ENCODE data around the gene NUDT2. TPM values are rescaled to one million over a fixed set of nuclear protein-coding genes. Genes with fewer than 3 reads are reported as not detected.

NUDT2 gene
- total and polyA plus RNA-seq, 2 of the 4 experiments (the other 2 are of a cell fraction) = 36.6 to 45.0 TPM

GRCh38 chr9:34392511-34392910, 63.1 kb downstream of the NUDT2 start:
- no TSS peak for BruUV-seq (replicated peaks)
- dilution Hi-C loops (cut with HindIII; ENCODE audit: low sequenced_read_pairs, unreplicated experiment) = no loop called here
- in situ Hi-C loops (cut with MboI; ENCODE audit: low sequenced_read_pairs) = no loop called here

More at GRCh38 chr9:34392511-34392910, 63.1 kb downstream of the NUDT2 start:
- Histone ChIP-seq H4K8ac (ENCODE audit: low read depth in 2 of 2, low read length in 2 of 2) (no peak overlapping the region), H2BK15ac (ENCODE audit: low read depth, low read length) (no peak overlapping the region), H3K18ac (ENCODE audit: low read depth, low read length) (no peak overlapping the region), H3K14ac (replicated peaks; ENCODE audit: low read depth, low read length) (no peak overlapping the region), H3K4me1 (ENCODE audit: control insufficient read depth, insufficient read depth, low read length) (no peaks in the 10 kb centered on the region; the same call in 1 of the 2 replicates), H3K36me3 (ENCODE audit: control insufficient read depth, insufficient read depth, low read length) (peaks cover 6% of the 10 kb centered on the region), H3K56ac (ENCODE audit: extremely low read depth, insufficient read depth, low read length) (no peak overlapping the region), H3K4me3 (ENCODE audit: insufficient read depth, low read depth, low read length) (no peak overlapping the region), H3K27me3 (ENCODE audit: control insufficient read depth, insufficient read depth, low read length) (no peaks in the 10 kb centered on the region), H2BK20ac (ENCODE audit: low read depth, low read length) (no peak overlapping the region), H4K20me1 (ENCODE audit: insufficient read depth, low read length) (no peaks in the 10 kb centered on the region), H4K91ac (ENCODE audit: insufficient read depth, low read depth, low read length) (no peak overlapping the region), H3K9ac (ENCODE audit: low read depth, low read length) (no peak overlapping the region), H3K9me3 (ENCODE audit: control insufficient read depth, insufficient read depth, low read length) (no peaks in the 10 kb centered on the region), H3K4ac (ENCODE audit: low read depth, low read length) (no peak overlapping the region), H2BK5ac (ENCODE audit: low read depth, low read length, poor library complexity, severe bottlenecking) (no peak overlapping the region), H4K5ac (ENCODE audit: low read depth, low read length) (no peak overlapping the region), H3K27ac (ENCODE audit: insufficient read depth, low read length) (no peak overlapping the region), H3K23ac (ENCODE audit: low read depth, low read length) (no peak overlapping the region), H3K4me2 (ENCODE audit: low read depth, low read length) (no peak overlapping the region), H2AK5ac (ENCODE audit: low read depth, low read length) (no peak overlapping the region), H2BK120ac (ENCODE audit: low read depth, low read length) (no peak overlapping the region), H2AFZ (replicated peaks; ENCODE audit: low read length, poor library complexity) (no peak overlapping the region), H3K79me1 (ENCODE audit: low read depth in 1 of 2, low read length in 2 of 2) (no peaks in the 10 kb centered on the region), H2AK9ac (replicated peaks; ENCODE audit: low read depth, low read length, poor library complexity) (no peak overlapping the region), H3K9me1 (ENCODE audit: insufficient read depth, low read length) (no peaks in the 10 kb centered on the region)
- ATAC-seq (ENCODE audit: low read depth) = no peak
- no peak for TF ChIP-seq MXI1 (IDR thresholded peaks at IDR 0.05; ENCODE audit: borderline replicate concordance, low read depth, low read length)
- TF ChIP-seq POLR2A (IDR thresholded peaks at IDR 0.05; ENCODE audit: low read depth, low read length) = no peak
- no peak for TF ChIP-seq ELK1 (IDR thresholded peaks at IDR 0.05; ENCODE audit: borderline replicate concordance, low read depth, low read length)
- TF ChIP-seq, protein P1, sequence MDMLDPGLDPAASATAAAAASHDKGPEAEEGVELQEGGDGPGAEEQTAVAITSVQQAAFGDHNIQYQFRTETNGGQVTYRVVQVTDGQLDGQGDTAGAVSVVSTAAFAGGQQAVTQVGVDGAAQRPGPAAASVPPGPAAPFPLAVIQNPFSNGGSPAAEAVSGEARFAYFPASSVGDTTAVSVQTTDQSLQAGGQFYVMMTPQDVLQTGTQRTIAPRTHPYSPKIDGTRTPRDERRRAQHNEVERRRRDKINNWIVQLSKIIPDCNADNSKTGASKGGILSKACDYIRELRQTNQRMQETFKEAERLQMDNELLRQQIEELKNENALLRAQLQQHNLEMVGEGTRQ (IDR thresholded peaks at IDR 0.05; ENCODE audit: low read depth, low read length) = no peak
- no peak for TF ChIP-seq RCOR1 (IDR thresholded peaks at IDR 0.05; ENCODE audit: insufficient replicate concordance, low read length)
- TF ChIP-seq MAFK (IDR thresholded peaks at IDR 0.05; ENCODE audit: low read depth, low read length) = no peak
- TF ChIP-seq RFX5 (IDR thresholded peaks at IDR 0.05; ENCODE audit: low read depth, low read length) = no peak
- TF ChIP-seq SMC3 (IDR thresholded peaks at IDR 0.05; ENCODE audit: low read depth, low read length) = no peak
- no peak for TF ChIP-seq NFE2L2 (IDR thresholded peaks at IDR 0.05; ENCODE audit: low read depth, low read length)
- no peak for DNase-seq
- ChIA-PET CTCF (interaction anchor here (1.3 kb wide), 1 partner anchor 12 kb away, joined by 7 read pairs; no protein-coding TSS in a partner anchor), POLR2A (ENCODE audit: unreplicated experiment) (no interaction called here)
- WGBS, 2 experiments (ENCODE audit: extremely low coverage in 2 of 2, insufficient read length in 1 of 2) = no CpG with 5 or more reads among the region's 1 CpG
- intact Hi-C loops (cut with micrococcal nuclease) = no loop called here
